SJSA1 (cell line): Measurements from ENCODE around the gene FBXL4. TPM values are rescaled to one million over a fixed set of nuclear protein-coding genes. Genes with fewer than 3 reads are reported as not detected.

Source experiments
- DNase-seq, 2 experiments: peaks; one replicate each; pipeline ENCODE4 v3.0.0-alpha.2; 2015 to 2020; ENCODE audit warnings: low spot score in 2 of 2, low read depth in 1 of 2
- H3K27ac ChIP-seq: fragments of 250-450 bp; sonication (Bioruptor Pico); 2 replicates; pipeline ENCODE4 v1.5.1; 2020; ENCODE audit warnings: mild to moderate bottlenecking, moderate library complexity
- H3K27me3 ChIP-seq: fragments of 250-450 bp; sonication (Bioruptor Pico); replicated peaks from 2 replicates; pipeline ENCODE4 v1.5.1; 2020; ENCODE audit warnings: mild to moderate bottlenecking, moderate library complexity
- H3K36me3 ChIP-seq: fragments of 250-450 bp; sonication (Bioruptor Pico); 2 replicates; pipeline ENCODE4 v1.5.1; 2020; ENCODE audit warnings: mild to moderate bottlenecking
- H3K4me1 ChIP-seq: fragments of 250-450 bp; sonication (Bioruptor Pico); replicated peaks from 2 replicates; pipeline ENCODE4 v1.6.1; 2021; ENCODE audit warnings: mild to moderate bottlenecking
- H3K4me3 ChIP-seq: fragments of 250-450 bp; sonication (Bioruptor Pico); 2 replicates; pipeline ENCODE4 v1.5.1; 2020; ENCODE audit warnings: mild to moderate bottlenecking
- H3K9me3 ChIP-seq: fragments of 250-450 bp; sonication (Bioruptor Pico); replicated peaks from 2 replicates; pipeline ENCODE4 v1.5.1; 2020; ENCODE audit warnings: mild to moderate bottlenecking
- total RNA-seq: library from RNA; depleted of rRNA; stranded (reverse); fragments of >200 nt; shearing (Covaris generic); gene quantifications from 2 replicates; pipeline ENCODE4 v1.2.3, GENCODE V29; 2014; rRNA removed

FBXL4 gene
- total RNA-seq, 1 experiment from 2014 or later = 9.7 TPM

- H3K4me1 ChIP-seq = peaks cover 4% of the 10 kb centered on the region
- DNase-seq = no peak
These were observed 120.2 kb downstream of the FBXL4 start for GRCh38 chr6:98827295-98828159.

DNA sequence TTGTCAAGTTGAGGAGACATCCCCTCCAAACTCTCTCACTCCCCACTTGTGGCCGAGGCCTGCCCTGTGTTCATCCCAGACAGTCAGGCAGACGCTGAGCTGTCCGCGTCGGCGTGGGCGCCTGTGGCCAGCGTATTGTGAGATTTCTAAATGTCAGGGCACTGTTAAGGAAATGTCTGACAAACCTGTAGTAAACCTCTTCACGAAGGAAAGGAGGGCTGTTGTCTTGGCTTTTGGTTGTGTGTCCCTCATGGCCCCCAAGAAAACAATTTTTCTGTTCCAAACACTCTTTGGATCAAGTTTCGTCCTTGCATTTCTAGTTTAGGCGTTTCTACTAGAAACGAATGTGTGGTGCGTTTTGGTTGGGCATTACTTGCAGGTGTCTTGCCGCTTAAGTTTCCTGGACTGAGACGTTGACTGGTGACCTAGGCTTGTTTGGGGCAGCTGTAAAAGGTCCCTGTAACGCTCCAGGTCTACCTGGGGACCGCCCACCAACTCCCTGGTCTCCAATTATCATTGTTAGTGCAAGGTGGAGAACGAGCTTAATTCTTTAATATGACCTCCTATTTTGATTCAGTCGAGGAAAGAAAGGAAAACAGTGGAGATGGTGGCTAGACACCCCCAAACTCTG is 122.0 kb downstream of the FBXL4 start:
- Histone ChIP-seq H3K27me3 (peaks cover 79% of the 10 kb centered on the region), H3K9me3 (no peaks in the 10 kb centered on the region), H3K4me3 (no peak overlapping the region), H3K36me3 (no peaks in the 10 kb centered on the region), H3K27ac (no peak overlapping the region), H3K4me1 (0 out of 2 replicates have a peak, but pooled peaks cover 6% of the 10 kb centered on the region)
- no peak for DNase-seq

More at GRCh38 chr6:98827295-98828159, 120.2 kb downstream of the FBXL4 start:
- Histone ChIP-seq H3K9me3 (no peaks in the 10 kb centered on the region), H3K4me3 (no peak overlapping the region), H3K27me3 (peaks cover 85% of the 10 kb centered on the region), H3K36me3 (no peaks in the 10 kb centered on the region), H3K27ac (no peak overlapping the region)

- DNase-seq = no peak
- no peaks in the 10 kb centered on the region for H3K36me3 ChIP-seq
- peaks cover 78% of the 10 kb centered on the region for H3K27me3 ChIP-seq
- no peak overlapping the region for H3K4me3 ChIP-seq
- H3K9me3 ChIP-seq = no peaks in the 10 kb centered on the region
- H3K27ac ChIP-seq = no peak overlapping the region
- 0 out of 2 replicates have a peak, but pooled peaks cover 6% of the 10 kb centered on the region for H3K4me1 ChIP-seq
These were observed 122.7 kb downstream of the FBXL4 start for GRCh38 chr6:98824902-98825599.

DNA sequence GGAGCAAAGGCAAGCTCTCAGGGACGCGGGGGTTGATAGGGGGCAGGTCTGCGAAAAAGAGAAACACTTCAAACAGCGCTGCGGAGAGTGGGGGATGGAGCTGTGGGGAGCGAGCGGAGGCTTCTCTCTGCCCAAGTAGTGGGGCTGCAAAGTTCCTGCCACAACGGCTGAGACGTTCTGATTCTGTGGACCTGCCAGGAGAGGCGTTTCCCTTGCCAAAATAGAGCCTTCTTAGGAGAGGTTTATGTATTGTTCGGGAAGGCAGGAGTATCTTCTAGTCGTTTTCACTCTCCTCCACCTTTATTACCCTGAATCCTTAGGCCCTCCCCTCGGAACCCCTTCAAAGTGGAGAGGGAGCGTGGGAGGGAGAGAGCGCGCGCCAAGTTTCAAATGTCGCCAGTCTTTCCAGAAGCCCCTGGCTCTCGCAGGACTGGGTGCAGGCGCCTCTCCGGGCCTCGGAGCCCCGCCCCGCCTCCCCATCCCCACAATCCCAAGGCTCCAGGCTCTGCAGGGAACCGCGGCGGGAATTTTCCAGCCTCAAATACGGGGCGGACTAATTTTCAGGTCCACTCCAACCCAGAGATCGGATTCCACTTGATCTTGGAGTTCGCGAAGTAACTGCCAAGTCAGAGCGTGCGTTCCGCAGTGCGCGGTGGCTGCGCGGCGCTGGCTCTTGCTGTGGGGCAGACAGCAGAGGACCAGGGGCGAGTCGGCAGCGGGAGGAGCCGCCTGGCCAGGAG is 123.4 kb downstream of the FBXL4 start:
- Histone ChIP-seq H3K27ac (no peak overlapping the region), H3K36me3 (no peaks in the 10 kb centered on the region), H3K9me3 (no peaks in the 10 kb centered on the region), H3K4me3 (no peak overlapping the region), H3K4me1 (0 out of 2 replicates have a peak, but pooled peaks cover 6% of the 10 kb centered on the region), H3K27me3 (peaks cover 76% of the 10 kb centered on the region)
- no peak for DNase-seq

DNA sequence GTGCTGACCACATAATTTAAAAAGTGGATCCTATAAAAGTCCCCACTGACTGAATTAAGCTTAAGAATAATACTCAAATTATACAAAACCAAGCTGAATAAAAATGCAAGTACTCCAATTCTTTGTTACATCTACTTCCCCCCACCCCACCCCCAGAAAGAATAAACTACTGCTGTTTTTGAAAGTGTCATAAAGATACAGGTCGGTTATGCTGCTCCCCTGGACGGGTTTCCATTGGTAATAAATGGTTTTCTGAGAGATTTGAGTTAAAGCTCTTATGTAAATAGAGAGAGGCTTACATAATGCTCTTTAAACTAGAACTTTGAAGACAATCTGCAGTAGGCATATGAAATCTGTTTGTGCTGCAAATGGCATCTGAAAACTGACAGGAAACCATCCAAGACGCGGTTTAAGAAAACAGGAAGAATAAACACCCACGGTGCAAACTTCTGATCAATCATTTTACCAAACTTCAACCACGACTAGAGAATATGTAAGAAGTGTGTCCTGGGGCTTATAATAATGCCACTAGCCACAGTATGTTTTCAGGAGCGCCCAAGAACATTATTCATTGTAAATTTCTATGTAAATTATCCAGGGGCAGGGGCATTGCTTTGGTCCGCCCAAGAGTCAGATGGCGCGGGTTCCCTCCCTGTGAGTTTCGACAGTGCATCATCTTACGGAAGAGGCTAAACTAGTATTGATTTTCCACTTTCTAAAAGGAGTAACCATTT is 124.2 kb downstream of the FBXL4 start:
- Histone ChIP-seq H3K9me3 (no peaks in the 10 kb centered on the region; the same call in 1 of the 2 replicates), H3K27me3 (peaks cover 72% of the 10 kb centered on the region), H3K4me1 (0 out of 2 replicates have a peak, but pooled peaks cover 6% of the 10 kb centered on the region), H3K27ac (no peak overlapping the region), H3K36me3 (no peaks in the 10 kb centered on the region), H3K4me3 (no peak overlapping the region)
- no peak for DNase-seq

DNA sequence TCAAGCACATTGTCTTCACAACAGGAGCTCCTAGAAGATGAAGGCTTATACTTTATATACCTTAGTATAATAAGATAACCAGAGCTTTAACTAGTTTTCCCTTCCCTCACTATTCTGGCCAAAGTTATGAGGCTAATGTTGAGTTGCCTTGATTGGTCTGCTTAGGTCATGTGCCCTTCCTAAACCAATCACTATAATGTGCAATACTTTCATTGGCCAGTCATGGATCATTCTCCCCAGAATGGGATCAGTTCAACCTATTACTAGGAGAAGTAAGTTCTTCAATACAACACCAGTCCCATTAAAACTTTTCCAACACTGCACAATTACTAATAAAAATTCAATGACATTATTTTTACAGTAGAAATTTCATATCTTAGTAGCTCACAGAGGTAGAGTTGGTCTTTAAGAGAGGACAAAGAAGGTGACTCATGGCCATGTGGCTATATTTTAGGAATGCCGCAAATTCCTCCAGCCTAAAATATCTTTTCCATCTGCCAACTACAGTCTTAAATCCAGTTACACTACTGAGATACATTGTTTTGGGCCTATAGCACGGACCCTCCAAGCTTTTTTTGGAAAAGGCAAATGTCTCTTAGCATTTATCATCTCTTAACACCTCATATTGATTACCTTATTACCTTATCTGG is 125.9 kb downstream of the FBXL4 start:
- no peak for DNase-seq
- Histone ChIP-seq H3K27me3 (peaks cover 57% of the 10 kb centered on the region), H3K9me3 (no peaks in the 10 kb centered on the region; the same call in 1 of the 2 replicates), H3K36me3 (no peaks in the 10 kb centered on the region), H3K4me1 (0 out of 2 replicates have a peak, but pooled peaks cover 6% of the 10 kb centered on the region), H3K4me3 (no peak overlapping the region), H3K27ac (no peak overlapping the region)

Other genes with a start within 250 kb of the FBXL4 start
- not detected in 2 replicates for gene POU3F2, start 113.4 kb downstream of the FBXL4 start, total RNA-seq